ENCODE data around the gene ATXN1.

DNA sequence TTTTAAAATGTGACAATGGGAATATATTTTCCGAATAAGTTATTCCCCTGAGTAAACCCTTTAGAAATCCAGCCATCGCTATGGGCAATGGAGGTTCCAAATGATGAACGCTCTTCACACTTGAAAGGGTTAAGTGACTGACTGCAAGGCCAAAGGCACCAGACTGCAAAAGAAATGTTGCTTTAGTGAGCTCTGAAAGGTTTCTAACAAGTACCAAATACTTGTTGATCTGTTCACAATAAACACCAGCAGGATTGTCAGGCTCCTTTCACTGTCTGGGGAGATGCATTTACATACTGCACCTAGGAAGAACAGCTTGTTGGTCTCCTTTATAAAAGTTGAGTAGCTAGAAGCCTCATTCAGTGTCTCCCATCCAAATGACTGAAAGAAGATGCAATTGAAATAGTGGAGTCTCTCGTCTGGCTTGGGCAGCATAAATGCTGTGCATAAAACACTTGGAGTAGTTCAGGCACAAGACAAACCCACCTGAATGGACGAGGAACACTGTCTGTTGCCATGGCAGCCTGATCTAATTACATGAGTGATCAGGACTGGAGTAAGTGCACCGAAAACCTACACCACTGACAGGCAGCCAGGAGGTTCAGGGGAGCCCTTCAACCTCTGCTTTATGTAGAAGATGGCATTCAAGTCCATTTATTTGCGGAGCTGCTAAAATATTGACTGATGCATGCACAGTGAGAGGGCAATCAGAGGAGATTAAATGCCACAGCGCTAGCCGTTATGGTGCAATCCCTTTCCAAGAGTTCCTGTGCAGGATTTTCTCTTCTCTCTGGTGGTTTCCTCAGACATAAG is 2.9 kb downstream of the ATXN1 start:
- TF ChIP-seq POLR2A (IDR thresholded peaks at IDR 0.05; ENCODE audit: low read length) (no peak), GATA1 (IDR thresholded peaks at IDR 0.05; ENCODE audit: low read depth, low read length) (no peak)
